ENCODE data around the gene WAPL. TPM values are rescaled to one million over a fixed set of nuclear protein-coding genes. Genes with fewer than 3 reads are reported as not detected.

The WAPL gene
- total RNA-seq, 2 donors from 2014 or later: 42.9 to 43.0 TPM

DNA sequence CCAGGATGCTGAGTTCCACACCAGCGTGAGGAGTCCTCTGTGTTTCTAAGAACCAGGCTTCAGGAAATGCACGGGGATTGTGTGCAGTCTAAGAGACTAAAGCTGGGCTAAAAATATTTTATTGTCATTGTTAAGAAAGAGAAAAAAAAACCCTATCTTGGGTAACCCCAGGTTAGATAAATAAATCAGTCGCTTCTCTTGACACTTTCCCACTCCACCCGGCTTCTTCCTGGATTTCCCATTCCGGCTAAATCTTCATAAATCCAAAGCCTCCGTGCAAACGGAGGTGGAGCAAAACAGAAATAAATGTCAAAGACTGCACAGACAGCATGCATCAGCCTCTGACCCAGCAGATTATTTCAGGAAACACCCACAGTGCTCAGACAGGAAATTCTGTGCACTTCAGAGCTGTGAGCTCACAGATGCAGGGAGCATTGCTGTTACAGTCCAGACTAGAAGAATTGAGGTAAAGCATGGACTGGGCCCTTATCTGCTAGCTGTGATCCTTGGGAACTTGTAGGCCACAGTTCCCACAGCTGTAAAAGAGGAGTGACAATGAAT lies 110.2 kb downstream of the WAPL start:
- H3K9me3 ChIP-seq (ENCODE audit: control insufficient read depth, low read length, poor library complexity, severe bottlenecking): no peaks in the 10 kb centered on the region
- no peak for DNase-seq
- Mint-ChIP-seq H3K27me3 (no peaks in the 10 kb centered on the region), H3K36me3 (ENCODE audit: low read depth) (no peaks in the 10 kb centered on the region), H3K4me3 (peak overlapping the region; percentile 77), H3K27ac (peak overlapping the region; percentile 67), H3K4me1 (peaks cover 28% of the 10 kb centered on the region)
- ATAC-seq: peak; percentile 78

- peak overlapping the region; percentile 77 for H3K4me3 Mint-ChIP-seq
- no peaks in the 10 kb centered on the region for H3K9me3 ChIP-seq (ENCODE audit: control insufficient read depth, low read length, poor library complexity, severe bottlenecking)
- H3K27ac Mint-ChIP-seq: peak overlapping the region; percentile 67
- ATAC-seq: no peak
- no peaks in the 10 kb centered on the region for H3K36me3 Mint-ChIP-seq (ENCODE audit: low read depth)
- no peaks in the 10 kb centered on the region for H3K27me3 Mint-ChIP-seq
- H3K4me1 Mint-ChIP-seq: peaks cover 28% of the 10 kb centered on the region
- DNase-seq: no peak
These were observed 111.0 kb downstream of the WAPL start for GRCh38 chr10:86410542-86411124.

GRCh38 chr10:86409183-86409582 lies 112.4 kb downstream of the WAPL start:
- Mint-ChIP-seq H3K4me1 (peaks cover 24% of the 10 kb centered on the region), H3K27ac (peak overlapping the region; percentile 43), H3K4me3 (no peak overlapping the region), H3K36me3 (ENCODE audit: low read depth) (no peaks in the 10 kb centered on the region), H3K27me3 (no peaks in the 10 kb centered on the region)
- DNase-seq (no peak), ATAC-seq (no peak)
- H3K9me3 ChIP-seq (ENCODE audit: control insufficient read depth, low read length, poor library complexity, severe bottlenecking): no peaks in the 10 kb centered on the region

DNA sequence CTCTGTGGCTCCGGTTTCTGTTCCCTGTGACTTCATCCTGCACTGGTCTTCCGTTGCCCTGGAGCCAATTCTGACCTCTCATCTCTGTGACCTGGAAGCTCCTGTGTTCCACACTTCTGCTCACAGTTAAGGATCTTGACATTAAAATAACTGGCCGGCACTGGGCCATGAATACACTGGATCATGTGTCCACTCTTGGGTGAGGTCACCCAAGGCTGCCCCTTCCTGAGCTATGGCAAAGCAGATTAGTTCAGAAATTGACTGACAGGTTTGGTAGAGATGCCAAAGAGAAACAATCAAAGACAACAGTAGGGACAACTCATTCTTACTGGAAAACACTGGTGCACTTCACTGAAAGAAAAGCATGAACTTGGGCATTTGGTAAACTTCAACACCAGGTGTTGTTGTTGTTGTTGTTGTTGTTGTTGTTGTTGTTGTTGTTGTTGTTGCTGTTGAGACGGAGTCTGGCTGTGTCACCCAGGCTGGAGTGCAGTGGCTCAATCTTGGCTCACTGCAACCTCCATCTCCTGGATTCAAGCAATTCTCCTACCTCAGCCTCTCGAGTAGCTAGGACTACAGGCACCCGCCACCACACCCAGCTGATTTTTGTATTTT lies 118.3 kb downstream of the WAPL start:
- H3K27ac Mint-ChIP-seq: no peak overlapping the region
- no peaks in the 10 kb centered on the region for H3K36me3 Mint-ChIP-seq (ENCODE audit: low read depth)
- DNase-seq: no peak
- ATAC-seq: no peak
- no peaks in the 10 kb centered on the region for H3K9me3 ChIP-seq (ENCODE audit: control insufficient read depth, low read length, poor library complexity, severe bottlenecking)
- no peak overlapping the region for H3K4me3 Mint-ChIP-seq
- H3K4me1 Mint-ChIP-seq: peaks cover 12% of the 10 kb centered on the region
- H3K27me3 Mint-ChIP-seq: no peaks in the 10 kb centered on the region

- DNase-seq: no peak
- Mint-ChIP-seq H3K27ac (peak overlapping the region; percentile 74), H3K36me3 (ENCODE audit: low read depth) (no peaks in the 10 kb centered on the region), H3K27me3 (no peaks in the 10 kb centered on the region), H3K4me1 (peaks cover 12% of the 10 kb centered on the region), H3K4me3 (no peak overlapping the region)
- H3K9me3 ChIP-seq (ENCODE audit: control insufficient read depth, low read length, poor library complexity, severe bottlenecking): no peaks in the 10 kb centered on the region
- no peak for ATAC-seq
These were observed 119.2 kb downstream of the WAPL start for GRCh38 chr10:86402283-86402941.

- Mint-ChIP-seq H3K27ac (peak overlapping the region; percentile 74), H3K4me1 (peaks cover 12% of the 10 kb centered on the region), H3K27me3 (no peaks in the 10 kb centered on the region), H3K36me3 (ENCODE audit: low read depth) (no peaks in the 10 kb centered on the region), H3K4me3 (peak overlapping the region; percentile 91)
- ATAC-seq (no peak), DNase-seq (no peak)
- H3K9me3 ChIP-seq (ENCODE audit: control insufficient read depth, low read length, poor library complexity, severe bottlenecking): no peaks in the 10 kb centered on the region
These were observed 119.9 kb downstream of the WAPL start for GRCh38 chr10:86401588-86402282.

GRCh38 chr10:86400705-86401587 lies 120.6 kb downstream of the WAPL start:
- H3K27ac Mint-ChIP-seq: peak overlapping the region; percentile 11
- H3K9me3 ChIP-seq (ENCODE audit: control insufficient read depth, low read length, poor library complexity, severe bottlenecking): no peaks in the 10 kb centered on the region
- H3K36me3 Mint-ChIP-seq (ENCODE audit: low read depth): no peaks in the 10 kb centered on the region
- peaks cover 12% of the 10 kb centered on the region for H3K4me1 Mint-ChIP-seq
- no peaks in the 10 kb centered on the region for H3K27me3 Mint-ChIP-seq
- DNase-seq: peak; percentile 52 to 63 (median 54)
- H3K4me3 Mint-ChIP-seq: peak overlapping the region; percentile 91
- peak; percentile 65 for ATAC-seq

DNA sequence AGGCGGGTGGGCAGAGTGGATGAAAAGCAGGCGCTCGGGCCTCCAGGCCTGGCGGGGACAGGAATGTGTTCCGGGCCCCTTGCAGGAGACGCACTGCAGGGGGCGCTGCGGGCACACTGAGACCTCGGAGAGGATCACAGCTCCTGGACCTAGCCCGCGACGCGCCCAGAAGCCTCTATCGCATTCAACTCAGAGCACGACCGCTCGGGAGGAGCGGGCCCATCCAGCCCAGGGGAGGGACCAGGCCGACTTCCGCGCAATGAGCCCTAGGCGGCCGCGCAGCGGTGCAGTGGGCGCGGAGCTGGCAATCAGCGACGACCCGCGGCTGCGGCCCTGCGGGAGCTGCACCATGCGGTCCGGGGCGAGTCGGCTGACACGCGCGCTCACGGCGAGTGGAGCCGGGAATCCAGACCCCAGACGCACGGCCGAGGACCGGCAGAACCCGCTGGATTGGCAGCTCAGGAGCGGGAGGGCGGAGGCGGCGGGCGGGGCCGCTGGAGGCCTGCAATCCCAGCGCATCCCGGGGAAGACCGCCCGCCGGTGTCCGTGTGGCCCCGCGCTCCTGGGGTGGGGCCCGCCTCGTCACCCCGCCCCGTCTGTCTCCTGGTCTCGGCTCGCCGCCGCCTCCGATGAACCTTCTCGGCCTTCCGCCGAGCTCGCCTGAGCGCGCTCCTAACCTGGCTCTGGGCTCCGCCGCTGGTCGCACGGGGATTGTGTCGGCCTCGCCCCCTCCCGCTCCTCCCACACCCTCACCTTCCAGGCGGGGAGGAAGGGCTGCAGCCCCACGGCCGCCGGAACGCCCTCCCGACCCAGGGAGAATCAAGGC lies 121.5 kb downstream of the WAPL start:
- H3K27ac Mint-ChIP-seq: peak overlapping the region; percentile 69
- peaks cover 12% of the 10 kb centered on the region for H3K4me1 Mint-ChIP-seq
- no peaks in the 10 kb centered on the region for H3K27me3 Mint-ChIP-seq
- H3K4me3 Mint-ChIP-seq: peak overlapping the region; percentile 91
- DNase-seq (peak; percentile 83 to 92 (median 86)), ATAC-seq (peak; percentile 89)
- no peaks in the 10 kb centered on the region for H3K36me3 Mint-ChIP-seq (ENCODE audit: low read depth)
- H3K9me3 ChIP-seq (ENCODE audit: control insufficient read depth, low read length, poor library complexity, severe bottlenecking): no peaks in the 10 kb centered on the region

DNA sequence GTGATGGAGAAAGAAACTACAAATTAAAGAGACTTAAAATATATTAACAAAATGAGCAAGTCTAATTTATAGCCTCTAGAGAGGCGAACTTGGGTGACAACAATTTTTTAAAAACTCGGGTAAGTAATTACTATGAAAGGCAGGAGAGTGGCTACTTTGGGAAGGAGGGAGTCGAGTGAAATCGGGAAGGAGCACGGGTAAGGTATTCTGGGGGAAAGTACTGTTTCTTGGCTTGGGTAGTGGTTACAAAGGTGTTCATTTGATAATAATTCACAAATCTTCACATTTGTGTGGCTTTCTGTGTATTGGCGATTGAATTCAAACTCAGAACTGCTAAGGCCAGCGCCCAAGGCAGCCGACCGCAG lies 122.1 kb downstream of the WAPL start:
- H3K27me3 Mint-ChIP-seq: no peaks in the 10 kb centered on the region
- H3K4me3 Mint-ChIP-seq: peak overlapping the region; percentile 91
- DNase-seq (no peak), ATAC-seq (no peak)
- H3K27ac Mint-ChIP-seq: peak overlapping the region; percentile 69
- no peaks in the 10 kb centered on the region for H3K9me3 ChIP-seq (ENCODE audit: control insufficient read depth, low read length, poor library complexity, severe bottlenecking)
- H3K36me3 Mint-ChIP-seq (ENCODE audit: low read depth): no peaks in the 10 kb centered on the region
- H3K4me1 Mint-ChIP-seq: peaks cover 12% of the 10 kb centered on the region

DNA sequence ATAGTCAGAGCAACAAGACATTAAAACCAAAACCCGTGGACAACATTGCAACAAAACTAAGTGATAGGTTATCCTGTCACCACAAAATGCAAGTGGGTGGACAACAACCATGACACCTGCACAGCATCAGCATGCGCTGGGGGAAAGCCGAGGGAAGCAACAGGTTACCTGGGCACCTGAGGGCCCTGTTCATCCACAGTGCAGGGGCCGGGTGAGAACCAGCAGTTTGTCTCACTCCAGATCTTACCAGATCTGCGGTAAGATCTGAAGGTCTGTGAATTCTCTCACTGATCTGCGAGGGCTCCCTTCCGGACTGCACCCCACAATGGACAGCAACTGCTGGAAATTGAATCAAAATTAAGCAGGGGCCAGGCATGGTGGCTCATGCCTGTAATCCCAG lies 124.5 kb downstream of the WAPL start:
- H3K36me3 Mint-ChIP-seq (ENCODE audit: low read depth): no peaks in the 10 kb centered on the region
- no peak overlapping the region for H3K4me3 Mint-ChIP-seq
- DNase-seq: no peak
- H3K9me3 ChIP-seq (ENCODE audit: control insufficient read depth, low read length, poor library complexity, severe bottlenecking): no peaks in the 10 kb centered on the region
- H3K27ac Mint-ChIP-seq: peak overlapping the region; percentile 16
- ATAC-seq: no peak
- H3K4me1 Mint-ChIP-seq: peaks cover 9% of the 10 kb centered on the region
- peaks cover 3% of the 10 kb centered on the region for H3K27me3 Mint-ChIP-seq

GRCh38 chr10:86393862-86394455 lies 127.6 kb downstream of the WAPL start:
- no peaks in the 10 kb centered on the region for H3K9me3 ChIP-seq (ENCODE audit: control insufficient read depth, low read length, poor library complexity, severe bottlenecking)
- Mint-ChIP-seq H3K36me3 (ENCODE audit: low read depth) (peaks cover 2% of the 10 kb centered on the region), H3K27ac (no peak overlapping the region), H3K27me3 (peaks cover 24% of the 10 kb centered on the region), H3K4me3 (no peak overlapping the region), H3K4me1 (peaks cover 4% of the 10 kb centered on the region)
- DNase-seq (no peak), ATAC-seq (no peak)

All from T-helper 17 cell (primary cell).